Neural cell (in vitro differentiated cells): ENCODE data around the gene MAD1L1.

Experiments used
- EP300 ChIP-seq: fragments of 450-650 bp; conservative IDR thresholded peaks from 2 replicates; pipeline ENCODE4 v1.6.1; 2014; ENCODE audit warnings: antibody characterized with exemption, mild to moderate bottlenecking, moderate library complexity; ENCODE audit not compliant: poor library complexity, severe bottlenecking
- EZH2 ChIP-seq: fragments of 200-600, 300-800 bp; shearing (Covaris generic), sonication (generic); IDR thresholded peaks from 2 replicates; pipeline ENCODE4 v1.6.1; 2014; ENCODE audit warnings: antibody characterized with exemption, low read length, borderline replicate concordance, mild to moderate bottlenecking; ENCODE audit not compliant: insufficient read depth, poor library complexity, severe bottlenecking
- MXI1 ChIP-seq: fragments of 450-650 bp; conservative IDR thresholded peaks from 2 replicates; pipeline ENCODE4 v1.6.1; 2014; ENCODE audit warnings: antibody characterized with exemption, mild to moderate bottlenecking; ENCODE audit not compliant: poor library complexity, severe bottlenecking
- POLR2AphosphoS5 ChIP-seq: IDR thresholded peaks from 2 replicates; pipeline ENCODE4 v1.6.1; 2012
- TF ChIP-seq, protein P1 (sequence below): fragments of 450-650 bp; IDR thresholded peaks from 2 replicates; pipeline ENCODE4 v1.5.1; 2014; ENCODE audit warnings: antibody characterized with exemption, mild to moderate bottlenecking, moderate library complexity; ENCODE audit not compliant: poor library complexity, severe bottlenecking
- TF ChIP-seq, protein P2 (sequence below): IDR thresholded peaks from 2 replicates; pipeline ENCODE4 v1.6.1; 2012; ENCODE audit warnings: borderline replicate concordance

DNA sequence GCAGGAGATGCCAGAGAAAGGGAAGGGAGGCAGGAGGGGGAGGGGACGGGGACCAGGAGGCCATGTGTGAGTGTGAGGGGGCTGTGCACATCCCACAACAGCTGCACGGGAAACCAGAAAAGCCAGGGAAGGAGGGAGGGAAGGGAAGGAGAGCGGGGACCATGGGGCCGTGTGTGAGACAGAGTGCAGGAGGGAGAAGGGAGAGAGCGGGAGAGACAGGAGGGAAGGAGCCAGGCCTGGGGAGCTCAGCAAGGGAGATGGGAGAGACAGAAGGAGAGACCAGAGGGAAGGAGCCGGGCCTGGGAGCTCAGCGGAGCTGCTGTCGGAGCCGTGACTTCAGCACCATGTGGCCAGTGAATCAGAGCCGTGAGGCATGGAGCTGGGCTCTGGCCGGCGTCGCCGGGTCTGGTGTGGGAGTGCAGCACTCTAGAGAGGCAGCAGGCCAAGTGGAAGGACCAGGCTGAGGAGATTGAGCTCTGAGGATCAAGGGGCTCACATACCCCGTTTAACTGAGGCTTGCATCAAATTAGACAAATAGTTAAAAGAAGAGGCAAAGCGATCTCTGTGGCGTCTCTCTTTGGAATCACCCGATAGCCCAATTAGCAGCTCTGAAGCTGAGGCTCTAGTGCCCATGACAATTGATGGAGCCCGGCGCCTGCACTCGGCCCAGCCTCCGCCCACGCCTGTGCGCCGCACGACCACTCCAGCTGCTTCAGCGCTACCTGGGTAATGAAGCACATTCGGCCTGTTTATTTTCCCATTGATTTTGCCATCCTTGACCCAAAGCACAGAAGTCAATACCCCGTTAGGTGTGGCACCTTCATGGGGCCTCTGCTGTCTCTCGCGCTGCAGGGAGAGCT is 150.4 kb downstream of the MAD1L1 start:
- TF ChIP-seq EP300, result no peak
- TF ChIP-seq, protein P1, sequence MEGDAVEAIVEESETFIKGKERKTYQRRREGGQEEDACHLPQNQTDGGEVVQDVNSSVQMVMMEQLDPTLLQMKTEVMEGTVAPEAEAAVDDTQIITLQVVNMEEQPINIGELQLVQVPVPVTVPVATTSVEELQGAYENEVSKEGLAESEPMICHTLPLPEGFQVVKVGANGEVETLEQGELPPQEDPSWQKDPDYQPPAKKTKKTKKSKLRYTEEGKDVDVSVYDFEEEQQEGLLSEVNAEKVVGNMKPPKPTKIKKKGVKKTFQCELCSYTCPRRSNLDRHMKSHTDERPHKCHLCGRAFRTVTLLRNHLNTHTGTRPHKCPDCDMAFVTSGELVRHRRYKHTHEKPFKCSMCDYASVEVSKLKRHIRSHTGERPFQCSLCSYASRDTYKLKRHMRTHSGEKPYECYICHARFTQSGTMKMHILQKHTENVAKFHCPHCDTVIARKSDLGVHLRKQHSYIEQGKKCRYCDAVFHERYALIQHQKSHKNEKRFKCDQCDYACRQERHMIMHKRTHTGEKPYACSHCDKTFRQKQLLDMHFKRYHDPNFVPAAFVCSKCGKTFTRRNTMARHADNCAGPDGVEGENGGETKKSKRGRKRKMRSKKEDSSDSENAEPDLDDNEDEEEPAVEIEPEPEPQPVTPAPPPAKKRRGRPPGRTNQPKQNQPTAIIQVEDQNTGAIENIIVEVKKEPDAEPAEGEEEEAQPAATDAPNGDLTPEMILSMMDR, result no peak
- no peak for TF ChIP-seq MXI1
- no peak for TF ChIP-seq POLR2AphosphoS5
- no peak for TF ChIP-seq EZH2
- TF ChIP-seq, protein P2, sequence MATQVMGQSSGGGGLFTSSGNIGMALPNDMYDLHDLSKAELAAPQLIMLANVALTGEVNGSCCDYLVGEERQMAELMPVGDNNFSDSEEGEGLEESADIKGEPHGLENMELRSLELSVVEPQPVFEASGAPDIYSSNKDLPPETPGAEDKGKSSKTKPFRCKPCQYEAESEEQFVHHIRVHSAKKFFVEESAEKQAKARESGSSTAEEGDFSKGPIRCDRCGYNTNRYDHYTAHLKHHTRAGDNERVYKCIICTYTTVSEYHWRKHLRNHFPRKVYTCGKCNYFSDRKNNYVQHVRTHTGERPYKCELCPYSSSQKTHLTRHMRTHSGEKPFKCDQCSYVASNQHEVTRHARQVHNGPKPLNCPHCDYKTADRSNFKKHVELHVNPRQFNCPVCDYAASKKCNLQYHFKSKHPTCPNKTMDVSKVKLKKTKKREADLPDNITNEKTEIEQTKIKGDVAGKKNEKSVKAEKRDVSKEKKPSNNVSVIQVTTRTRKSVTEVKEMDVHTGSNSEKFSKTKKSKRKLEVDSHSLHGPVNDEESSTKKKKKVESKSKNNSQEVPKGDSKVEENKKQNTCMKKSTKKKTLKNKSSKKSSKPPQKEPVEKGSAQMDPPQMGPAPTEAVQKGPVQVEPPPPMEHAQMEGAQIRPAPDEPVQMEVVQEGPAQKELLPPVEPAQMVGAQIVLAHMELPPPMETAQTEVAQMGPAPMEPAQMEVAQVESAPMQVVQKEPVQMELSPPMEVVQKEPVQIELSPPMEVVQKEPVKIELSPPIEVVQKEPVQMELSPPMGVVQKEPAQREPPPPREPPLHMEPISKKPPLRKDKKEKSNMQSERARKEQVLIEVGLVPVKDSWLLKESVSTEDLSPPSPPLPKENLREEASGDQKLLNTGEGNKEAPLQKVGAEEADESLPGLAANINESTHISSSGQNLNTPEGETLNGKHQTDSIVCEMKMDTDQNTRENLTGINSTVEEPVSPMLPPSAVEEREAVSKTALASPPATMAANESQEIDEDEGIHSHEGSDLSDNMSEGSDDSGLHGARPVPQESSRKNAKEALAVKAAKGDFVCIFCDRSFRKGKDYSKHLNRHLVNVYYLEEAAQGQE, result no peak
